HG02970 (cell line): Measurements from ENCODE around the gene SAMD11.
"Not testable (repeated sequence)": the region's sequence is repeated elsewhere in the genome, so short reads cannot be mapped to it uniquely, and the experiment has no call there.

Source experiments
- ATAC-seq: cut with Tn5 transposase; IDR thresholded peaks from one replicate; pipeline ENCODE4 v1.9.1; 2021; ENCODE audit warnings: mild to moderate bottlenecking, moderate library complexity, moderate number of reproducible peaks; ENCODE audit not compliant: unreplicated experiment, low FRiP score

The SAMD11 gene, protein sequence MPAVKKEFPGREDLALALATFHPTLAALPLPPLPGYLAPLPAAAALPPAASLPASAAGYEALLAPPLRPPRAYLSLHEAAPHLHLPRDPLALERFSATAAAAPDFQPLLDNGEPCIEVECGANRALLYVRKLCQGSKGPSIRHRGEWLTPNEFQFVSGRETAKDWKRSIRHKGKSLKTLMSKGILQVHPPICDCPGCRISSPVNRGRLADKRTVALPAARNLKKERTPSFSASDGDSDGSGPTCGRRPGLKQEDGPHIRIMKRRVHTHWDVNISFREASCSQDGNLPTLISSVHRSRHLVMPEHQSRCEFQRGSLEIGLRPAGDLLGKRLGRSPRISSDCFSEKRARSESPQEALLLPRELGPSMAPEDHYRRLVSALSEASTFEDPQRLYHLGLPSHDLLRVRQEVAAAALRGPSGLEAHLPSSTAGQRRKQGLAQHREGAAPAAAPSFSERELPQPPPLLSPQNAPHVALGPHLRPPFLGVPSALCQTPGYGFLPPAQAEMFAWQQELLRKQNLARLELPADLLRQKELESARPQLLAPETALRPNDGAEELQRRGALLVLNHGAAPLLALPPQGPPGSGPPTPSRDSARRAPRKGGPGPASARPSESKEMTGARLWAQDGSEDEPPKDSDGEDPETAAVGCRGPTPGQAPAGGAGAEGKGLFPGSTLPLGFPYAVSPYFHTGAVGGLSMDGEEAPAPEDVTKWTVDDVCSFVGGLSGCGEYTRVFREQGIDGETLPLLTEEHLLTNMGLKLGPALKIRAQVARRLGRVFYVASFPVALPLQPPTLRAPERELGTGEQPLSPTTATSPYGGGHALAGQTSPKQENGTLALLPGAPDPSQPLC

GRCh38 chr1:923131-923990 lies at the start of gene SAMD11:
SAMD11 (plus strand) TSS chr1:923923; CDS start chr1:924432, 509 bp downstream.
- no peak for ATAC-seq

DNA sequence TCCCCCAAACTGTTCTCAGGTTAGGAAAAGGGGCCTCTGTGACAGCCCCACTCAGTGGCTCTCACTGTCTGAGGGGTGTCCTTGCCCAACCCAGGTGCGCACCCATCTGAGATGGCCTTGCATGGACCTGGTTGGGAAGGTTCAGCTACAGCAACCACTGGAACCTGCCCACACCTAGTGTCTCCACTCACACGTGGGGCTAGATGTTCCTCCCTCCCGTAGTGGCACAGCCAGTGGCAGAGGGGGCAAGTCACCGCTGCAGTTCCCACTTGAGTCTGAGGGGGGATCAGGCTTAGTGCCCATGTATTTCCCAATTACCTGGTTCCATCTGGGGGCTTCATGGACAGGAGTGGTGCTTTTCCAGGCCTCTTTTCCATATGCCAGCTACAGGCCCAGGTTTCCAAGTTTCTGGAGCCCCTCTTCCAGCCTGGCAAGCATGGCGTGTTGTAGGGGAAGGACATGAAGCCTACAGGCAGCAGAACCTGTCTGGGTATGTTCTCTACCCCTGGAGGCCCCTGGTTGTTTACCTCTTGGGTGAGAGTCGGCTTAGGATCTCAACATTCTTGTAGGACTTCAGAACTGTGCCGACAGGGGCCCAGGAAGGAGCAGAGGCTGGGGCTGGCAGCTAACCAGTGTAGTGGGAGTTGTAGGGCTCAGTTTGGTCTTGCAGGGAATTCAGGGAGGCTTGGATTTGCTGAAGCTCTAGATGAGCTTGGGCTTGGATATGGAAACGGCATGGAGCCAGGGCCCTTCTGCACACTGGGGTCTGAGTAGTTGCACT lies 47.1 kb upstream of the SAMD11 start:
- ATAC-seq = not testable (repeated sequence)

- ATAC-seq = not testable (repeated sequence)
These were observed 46.3 kb upstream of the SAMD11 start for GRCh38 chr1:877209-877986.

- not testable (repeated sequence) for ATAC-seq
These were observed 43.2 kb upstream of the SAMD11 start for GRCh38 chr1:880511-880910.

DNA sequence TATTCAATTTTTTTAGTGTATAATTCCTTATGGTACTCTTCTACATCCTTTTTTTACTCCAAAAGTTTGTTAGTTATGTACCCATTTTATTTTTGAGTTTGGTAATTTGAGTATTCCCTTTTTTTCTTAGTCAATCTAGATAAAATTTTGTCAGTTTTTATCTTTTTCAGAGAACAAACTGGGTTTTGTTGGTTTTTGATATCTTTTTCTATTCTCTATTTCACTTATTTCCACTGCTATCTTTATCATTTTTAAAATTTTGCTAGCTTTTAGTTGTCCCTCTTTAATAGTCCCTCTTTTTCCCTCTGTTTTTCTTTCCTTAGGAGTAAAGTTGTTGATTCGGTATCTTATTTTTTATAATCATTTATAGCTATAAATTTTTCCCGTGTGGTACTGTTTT lies 42.8 kb upstream of the SAMD11 start:
- ATAC-seq = not testable (repeated sequence)

DNA sequence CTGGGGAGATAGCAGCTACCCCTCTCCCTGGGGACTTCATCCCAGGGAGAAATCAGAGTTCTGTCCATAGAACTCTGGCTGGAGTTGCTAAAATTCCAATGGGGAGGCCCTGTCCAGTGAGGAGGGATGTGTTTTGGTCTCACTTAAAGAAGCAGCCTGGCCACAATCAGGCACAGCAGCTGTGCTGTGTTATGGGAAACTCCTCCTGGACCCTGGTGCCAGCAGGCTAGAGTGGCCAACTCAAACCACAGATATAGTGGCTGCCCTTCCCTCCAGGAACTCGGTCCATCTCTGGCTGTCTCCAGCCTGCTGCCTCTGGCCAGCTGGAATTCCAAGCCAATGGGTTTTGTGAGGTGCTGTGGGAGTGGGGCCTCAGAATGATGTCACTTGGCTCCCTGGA lies 37.4 kb upstream of the SAMD11 start:
- no peak for ATAC-seq

- no peak for ATAC-seq
These were observed 37.0 kb upstream of the SAMD11 start for GRCh38 chr1:886760-887159.

- ATAC-seq = no peak
These were observed 35.4 kb upstream of the SAMD11 start for GRCh38 chr1:888297-888696.

- ATAC-seq = not testable (repeated sequence)
These were observed 33.9 kb upstream of the SAMD11 start for GRCh38 chr1:889774-890173.

DNA sequence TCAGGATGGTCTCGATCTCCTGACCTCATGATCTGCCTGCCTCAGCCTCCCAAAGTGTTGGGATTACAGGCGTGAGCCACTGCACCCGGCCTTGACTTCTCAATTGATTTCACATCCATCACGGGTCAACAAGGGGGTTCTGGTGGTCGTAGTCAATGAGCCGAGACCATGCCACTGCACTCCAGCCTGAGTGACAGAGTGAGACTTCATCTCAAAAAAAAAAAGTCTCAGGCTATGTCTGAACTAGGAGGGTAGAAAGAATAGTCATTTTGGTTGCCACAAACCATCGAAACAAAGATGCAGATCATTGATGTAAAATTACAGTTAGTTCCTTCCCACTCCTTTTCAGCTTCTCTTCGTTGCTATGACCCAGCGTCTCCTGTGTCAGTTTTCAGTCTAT lies 33.5 kb upstream of the SAMD11 start:
- ATAC-seq = not testable (repeated sequence)

DNA sequence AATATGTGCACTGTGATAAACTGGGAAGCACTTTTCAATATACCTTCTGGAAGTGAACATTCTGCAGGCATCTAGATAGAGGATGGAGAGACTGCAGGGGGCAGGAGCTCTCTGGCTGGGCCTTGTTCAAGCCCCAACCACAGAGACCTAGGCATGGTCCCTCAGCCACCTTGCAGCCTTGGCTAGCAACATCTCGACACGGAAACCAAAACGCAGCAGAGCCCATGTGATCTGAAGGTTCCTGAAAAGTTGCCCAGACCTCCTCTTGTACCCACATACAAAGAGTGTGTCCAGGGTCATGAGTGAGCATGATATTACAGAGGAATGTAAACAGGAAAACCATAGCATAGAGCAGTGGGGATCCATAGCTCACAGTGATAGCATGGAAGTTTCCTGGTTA lies 33.1 kb upstream of the SAMD11 start:
- no peak for ATAC-seq

DNA sequence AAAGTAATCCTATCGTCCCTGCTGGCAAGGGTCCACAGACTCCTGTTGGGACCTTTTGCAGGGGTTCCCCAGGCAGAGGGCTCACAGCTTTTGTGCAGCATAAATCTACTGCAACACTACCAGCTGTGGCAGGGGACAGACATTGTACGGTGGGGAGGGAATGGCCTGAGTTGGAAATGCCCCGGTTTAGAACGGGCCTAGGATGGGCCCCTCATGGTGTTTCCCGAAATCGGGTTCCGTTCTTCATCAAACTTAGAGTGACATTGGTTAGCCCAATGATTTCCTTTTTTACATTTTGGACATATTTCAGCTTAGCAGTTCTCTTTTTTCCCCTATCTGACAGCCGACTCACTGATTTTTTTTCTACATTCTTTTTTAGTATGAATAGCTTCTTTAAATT lies 26.5 kb upstream of the SAMD11 start:
- ATAC-seq = no peak

DNA sequence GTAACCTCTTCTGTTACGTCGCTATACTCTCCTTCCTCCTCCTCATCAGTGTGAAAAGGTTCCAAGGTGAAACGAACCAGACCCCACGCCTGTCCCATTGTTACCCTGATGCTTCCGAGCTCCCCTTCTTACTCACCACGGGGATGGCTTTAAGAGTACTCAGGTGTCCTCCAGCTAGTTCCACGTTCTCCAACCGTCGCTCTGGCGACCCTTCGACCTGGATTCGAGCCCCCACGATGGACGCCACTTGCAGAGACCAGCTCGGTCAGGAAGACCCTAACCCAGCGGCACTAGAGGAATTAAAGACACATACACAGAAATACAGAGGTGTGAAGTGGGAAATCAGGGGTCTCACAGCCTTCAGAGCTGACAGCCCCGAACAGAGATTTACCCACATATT lies 25.8 kb upstream of the SAMD11 start:
- not testable (repeated sequence) for ATAC-seq

DNA sequence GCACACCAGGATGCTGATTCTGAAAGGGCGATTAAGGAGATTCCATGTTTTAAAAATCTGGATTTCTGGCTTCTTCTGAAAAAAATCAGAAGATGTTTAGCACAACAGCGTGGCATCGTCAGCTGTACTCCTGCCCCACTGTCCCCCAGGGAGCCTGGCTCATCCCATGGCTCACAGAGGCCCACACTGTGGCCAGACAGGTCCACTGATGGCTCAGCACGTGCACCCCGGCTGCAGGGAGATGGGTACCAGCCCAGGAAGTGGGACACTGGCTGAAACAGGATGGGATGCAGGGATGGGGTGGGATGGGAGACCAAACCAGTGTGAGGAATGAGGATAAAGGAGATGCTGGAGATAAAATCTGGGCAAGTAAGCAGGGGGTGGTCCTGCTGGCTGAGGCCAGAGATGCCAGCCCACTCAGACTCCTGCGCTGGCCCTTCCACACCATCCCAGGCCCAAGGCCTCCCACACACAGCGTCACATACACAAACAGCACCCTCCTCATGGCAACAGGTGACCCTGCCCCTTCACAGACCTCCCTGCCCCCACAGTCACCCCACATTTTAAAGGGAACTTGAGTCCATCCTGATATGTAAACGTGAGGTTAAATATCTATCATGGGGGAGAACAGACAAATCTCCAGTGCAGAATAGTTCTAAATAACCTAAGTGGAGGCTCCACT lies 23.9 kb upstream of the SAMD11 start:
- ATAC-seq = no peak

DNA sequence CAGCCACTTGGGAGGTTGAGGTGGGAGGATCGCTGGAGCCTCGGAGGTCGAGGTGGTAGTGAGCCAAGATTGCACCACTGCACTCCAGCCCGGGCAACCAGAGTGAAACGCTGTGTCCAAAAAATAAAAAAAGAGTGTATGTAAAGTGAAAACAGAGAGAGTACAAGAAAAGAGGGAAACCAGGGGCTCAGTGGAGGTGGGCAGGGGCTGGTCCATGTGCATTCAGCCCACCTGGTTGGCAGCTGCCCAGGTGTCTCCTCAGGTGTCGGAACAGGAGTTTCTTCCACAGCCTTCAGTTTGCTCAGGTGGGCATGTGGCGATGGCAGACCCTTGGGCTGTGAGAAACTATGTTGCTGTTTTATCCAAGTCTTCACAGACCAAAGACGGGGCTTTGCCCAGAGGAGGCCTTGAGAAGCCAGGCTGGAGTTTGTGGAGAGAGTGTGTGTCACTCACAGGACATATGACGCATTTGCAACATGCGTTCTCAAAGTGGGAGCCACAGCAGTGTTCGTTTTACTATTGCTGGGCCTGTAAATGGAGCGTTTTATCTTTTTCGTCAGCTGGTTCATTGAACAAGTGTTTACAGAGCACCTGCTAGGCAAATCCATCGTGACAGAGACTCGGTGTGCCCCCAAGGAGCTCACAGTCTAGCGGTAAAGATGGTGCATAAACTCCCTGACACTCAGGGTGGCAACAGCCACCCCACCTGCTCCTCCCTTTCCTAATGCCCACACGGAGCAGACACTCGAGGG lies 22.4 kb upstream of the SAMD11 start:
- ATAC-seq = no peak

DNA sequence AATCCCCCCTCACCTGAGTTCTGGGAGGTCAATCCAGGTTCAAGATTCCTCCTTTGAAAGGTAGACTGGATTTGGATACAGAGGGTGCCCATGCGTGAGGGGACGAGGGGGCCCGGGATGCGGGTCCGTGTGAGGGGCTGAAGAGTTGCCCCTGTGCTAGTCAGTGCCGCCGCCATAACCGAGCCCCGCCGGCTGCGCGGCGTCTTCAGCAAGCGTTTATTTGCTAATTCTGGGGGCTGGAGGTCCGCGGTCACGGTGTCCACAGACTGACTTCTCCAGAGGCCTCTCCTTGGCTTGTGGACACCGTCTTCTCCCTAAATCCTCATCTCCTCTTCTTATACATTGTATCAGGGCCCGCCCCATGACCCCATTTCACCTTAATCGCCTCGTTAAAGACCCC lies 20.9 kb upstream of the SAMD11 start:
- ATAC-seq = no peak

DNA sequence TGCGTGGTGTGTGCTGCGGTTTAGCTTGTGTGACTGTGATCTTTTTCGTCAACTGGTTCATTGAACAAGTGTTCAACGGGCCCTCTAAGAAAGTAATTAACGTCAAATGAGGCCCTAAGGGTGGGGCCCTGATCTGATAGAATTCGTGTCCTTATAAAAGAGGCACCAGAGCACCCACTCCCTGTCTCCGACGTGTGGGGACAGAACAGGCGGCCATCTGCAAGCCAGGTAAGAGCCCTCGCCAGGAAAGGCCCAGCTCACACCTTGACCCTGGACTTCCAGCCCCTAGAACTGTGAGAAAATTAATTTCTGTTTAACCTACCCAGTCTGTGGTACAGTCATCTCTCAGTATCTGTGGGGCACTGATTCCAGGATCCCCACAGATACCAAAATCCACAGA lies 20.4 kb upstream of the SAMD11 start:
- no peak for ATAC-seq

- ATAC-seq = no peak
These were observed 19.9 kb upstream of the SAMD11 start for GRCh38 chr1:903721-904271.
